Measurements from ENCODE around the gene SMAP2.

The SMAP2 gene

DNA sequence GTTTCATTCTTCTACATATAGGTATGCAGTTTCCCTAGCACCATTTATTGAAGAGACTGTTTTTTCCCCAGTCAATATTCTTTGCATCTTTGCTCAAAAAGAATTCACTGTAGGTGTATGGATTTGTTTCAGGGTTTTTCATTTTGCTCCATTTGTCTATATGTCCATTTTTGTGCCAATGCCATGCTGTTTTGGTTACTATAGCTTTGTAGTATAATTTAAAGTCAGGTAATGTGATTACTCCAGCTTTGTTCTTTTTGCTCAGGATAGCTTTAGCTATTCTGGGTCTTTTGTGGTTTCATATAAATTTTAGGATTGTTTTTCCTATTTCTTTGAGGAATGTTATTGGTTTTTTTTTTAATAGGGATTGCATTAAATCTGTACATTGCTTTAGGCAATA lies 15.9 kb upstream of the SMAP2 start:
- DNase-seq (ENCODE audit: low read depth) = no peak
- TF ChIP-seq, protein P1, sequence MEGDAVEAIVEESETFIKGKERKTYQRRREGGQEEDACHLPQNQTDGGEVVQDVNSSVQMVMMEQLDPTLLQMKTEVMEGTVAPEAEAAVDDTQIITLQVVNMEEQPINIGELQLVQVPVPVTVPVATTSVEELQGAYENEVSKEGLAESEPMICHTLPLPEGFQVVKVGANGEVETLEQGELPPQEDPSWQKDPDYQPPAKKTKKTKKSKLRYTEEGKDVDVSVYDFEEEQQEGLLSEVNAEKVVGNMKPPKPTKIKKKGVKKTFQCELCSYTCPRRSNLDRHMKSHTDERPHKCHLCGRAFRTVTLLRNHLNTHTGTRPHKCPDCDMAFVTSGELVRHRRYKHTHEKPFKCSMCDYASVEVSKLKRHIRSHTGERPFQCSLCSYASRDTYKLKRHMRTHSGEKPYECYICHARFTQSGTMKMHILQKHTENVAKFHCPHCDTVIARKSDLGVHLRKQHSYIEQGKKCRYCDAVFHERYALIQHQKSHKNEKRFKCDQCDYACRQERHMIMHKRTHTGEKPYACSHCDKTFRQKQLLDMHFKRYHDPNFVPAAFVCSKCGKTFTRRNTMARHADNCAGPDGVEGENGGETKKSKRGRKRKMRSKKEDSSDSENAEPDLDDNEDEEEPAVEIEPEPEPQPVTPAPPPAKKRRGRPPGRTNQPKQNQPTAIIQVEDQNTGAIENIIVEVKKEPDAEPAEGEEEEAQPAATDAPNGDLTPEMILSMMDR (conservative IDR thresholded peaks at IDR 0.05; ENCODE audit: low read depth, low read length) = no peak

DNA sequence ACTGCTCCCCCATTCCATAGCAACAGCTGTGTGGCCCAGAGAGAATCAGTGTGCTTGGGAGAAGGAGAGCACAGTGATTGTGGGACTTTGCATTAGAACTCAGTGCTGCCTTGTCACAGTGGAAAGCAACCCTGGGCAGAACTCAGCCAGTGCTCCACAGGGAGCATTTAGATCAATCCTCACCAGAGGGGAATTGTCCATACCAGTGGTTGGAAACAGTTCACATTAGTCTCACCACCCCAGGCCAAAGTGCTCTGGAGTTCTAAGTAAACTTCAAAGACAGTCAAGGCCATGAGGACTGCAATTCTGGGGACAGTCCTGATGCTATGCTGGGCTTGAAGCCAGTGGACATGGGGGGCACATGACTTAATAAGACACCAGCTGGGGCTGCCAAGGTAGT lies 12.9 kb upstream of the SMAP2 start:
- H3K4me3 ChIP-seq (ENCODE audit: low read depth, low read length) = no peak overlapping the region
- TF ChIP-seq, protein P1 (conservative IDR thresholded peaks at IDR 0.05; ENCODE audit: low read depth, low read length) = no peak
- no peak for DNase-seq (ENCODE audit: low read depth)

More for the DNA sequence above, 15.9 kb upstream of the SMAP2 start:
- no peak overlapping the region for H3K4me3 ChIP-seq (ENCODE audit: low read depth, low read length)

DNA sequence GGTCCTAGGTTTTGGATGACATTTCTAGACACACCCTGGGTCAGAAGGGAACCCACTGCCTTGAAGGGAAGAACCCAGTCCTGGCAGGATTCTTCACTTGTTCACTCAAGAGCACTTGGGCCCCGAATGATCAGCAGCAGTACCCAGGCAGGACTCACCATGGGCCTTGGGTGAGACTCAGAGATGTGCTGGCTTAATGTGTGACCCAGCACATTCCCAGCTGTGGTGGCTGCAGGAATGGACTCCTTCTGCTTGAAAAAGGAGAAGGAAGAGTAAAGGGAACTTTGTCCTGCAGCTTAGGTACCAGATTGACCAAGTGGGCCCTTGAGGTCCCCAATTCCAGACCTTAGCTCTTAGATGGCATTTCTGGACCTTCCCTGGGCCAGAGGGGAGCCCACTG lies 12.3 kb upstream of the SMAP2 start:
- DNase-seq (ENCODE audit: low read depth) = no peak
- H3K4me3 ChIP-seq (ENCODE audit: low read depth, low read length) = no peak overlapping the region
- TF ChIP-seq, protein P1 (conservative IDR thresholded peaks at IDR 0.05; ENCODE audit: low read depth, low read length) = no peak

DNA sequence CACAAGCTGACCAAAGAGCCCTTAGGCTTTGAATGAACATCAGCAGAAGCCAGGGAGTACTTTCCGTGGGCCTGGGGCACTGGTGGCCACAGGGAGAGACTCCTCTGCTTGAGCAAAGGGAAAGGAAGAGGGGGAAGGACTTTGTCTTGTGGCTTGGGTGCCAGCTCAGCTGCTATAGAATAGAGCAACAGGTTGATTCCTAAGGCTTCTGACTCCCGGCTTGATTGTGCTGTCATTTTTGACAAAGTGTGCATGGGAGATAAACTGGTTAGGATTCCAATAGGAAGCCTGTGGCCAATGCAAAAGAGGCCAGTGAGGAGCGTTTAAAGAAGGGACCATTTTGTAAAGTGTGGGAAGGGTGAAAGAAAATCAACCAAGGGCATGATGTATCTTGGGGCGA lies 11.9 kb upstream of the SMAP2 start:
- no peak for DNase-seq (ENCODE audit: low read depth)
- no peak overlapping the region for H3K4me3 ChIP-seq (ENCODE audit: low read depth, low read length)
- TF ChIP-seq, protein P1 (conservative IDR thresholded peaks at IDR 0.05; ENCODE audit: low read depth, low read length) = no peak

DNA sequence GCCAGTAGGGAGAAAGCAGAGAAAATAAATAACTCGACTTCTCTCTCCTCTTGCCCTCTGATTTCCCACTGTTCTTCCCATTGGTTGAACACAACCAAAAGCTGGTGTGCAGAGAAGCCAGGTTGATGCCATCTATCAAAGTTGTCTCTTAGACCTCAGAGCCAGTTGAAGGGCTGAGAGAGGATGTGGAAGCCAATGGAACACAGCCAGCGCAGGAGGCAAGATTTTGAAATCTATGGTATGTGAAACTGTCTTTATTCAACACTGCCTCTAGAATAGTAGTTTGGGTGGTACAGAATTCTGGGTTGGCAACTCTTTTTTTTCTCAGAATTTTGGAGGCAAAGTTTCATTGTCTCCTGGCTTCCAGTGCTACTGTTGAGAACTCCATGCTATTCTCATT lies 11.3 kb upstream of the SMAP2 start:
- TF ChIP-seq, protein P1 (conservative IDR thresholded peaks at IDR 0.05; ENCODE audit: low read depth, low read length) = no peak
- H3K4me3 ChIP-seq (ENCODE audit: low read depth, low read length) = no peak overlapping the region
- DNase-seq (ENCODE audit: low read depth) = no peak

DNA sequence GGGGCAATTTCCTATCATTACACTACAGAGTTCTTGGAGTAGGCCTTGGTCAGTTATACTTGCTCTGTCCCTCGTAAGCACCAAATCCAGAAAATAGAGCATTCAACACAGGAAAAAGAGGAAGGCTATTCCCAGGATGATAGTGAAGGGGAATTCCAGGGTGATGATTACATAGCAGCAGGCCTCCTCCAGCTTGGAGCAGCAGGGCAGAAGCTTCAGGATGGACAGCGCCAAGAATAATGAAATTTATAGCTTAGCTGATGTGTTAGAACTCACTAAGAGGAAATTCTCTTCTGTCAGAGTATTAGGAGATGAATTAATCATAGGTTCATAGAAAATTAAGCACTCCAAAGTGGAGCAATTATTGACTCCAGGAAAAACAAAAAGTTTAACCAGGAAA lies 10.8 kb upstream of the SMAP2 start:
- DNase-seq (ENCODE audit: low read depth) = peak; percentile 48
- TF ChIP-seq, protein P1 (conservative IDR thresholded peaks at IDR 0.05; ENCODE audit: low read depth, low read length) = no peak
- H3K4me3 ChIP-seq (ENCODE audit: low read depth, low read length) = no peak overlapping the region

DNA sequence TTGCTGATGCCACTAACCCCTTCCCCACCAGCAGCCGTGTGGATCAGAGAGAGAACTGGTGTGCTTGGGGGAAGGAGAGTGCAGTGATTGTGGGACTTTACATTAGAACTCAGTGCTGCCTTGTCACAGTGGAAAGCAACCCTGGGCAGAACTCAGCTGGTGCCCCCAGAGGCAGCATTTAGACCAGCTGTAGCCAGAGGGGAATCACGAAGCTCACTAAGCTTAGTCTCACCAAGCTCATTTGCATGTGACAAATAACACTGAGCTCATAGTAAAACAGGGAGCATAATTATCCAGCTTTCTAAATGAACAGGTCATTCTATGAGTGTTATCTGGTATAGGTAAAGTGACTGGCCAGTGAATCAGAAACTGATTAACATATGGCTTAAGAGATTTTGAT lies 9.8 kb upstream of the SMAP2 start:
- TF ChIP-seq, protein P1 (conservative IDR thresholded peaks at IDR 0.05; ENCODE audit: low read depth, low read length) = no peak
- H3K4me3 ChIP-seq (ENCODE audit: low read depth, low read length) = no peak overlapping the region
- DNase-seq (ENCODE audit: low read depth) = no peak

Data from choroid plexus epithelial cell (primary cell).